GM23338 (cell line): ENCODE measurements around the gene BANF1. TPM values are rescaled to one million over a fixed set of nuclear protein-coding genes. Genes with fewer than 3 reads are reported as not detected.

Experiments used
- ATAC-seq: fragments of 200-7000 bp; cut with Tn5 transposase; 3 replicates; pipeline ENCODE4 v1.9.1; 2020
- DNase-seq: peaks from one replicate; pipeline ENCODE4 v3.0.0-alpha.2; 2015; ENCODE audit warnings: low spot score
- H2AFZ ChIP-seq: fragments of 200-600 bp; sonication (generic); 2 replicates; pipeline ENCODE4 v1.8.0; 2016; ENCODE audit warnings: antibody characterized with exemption, mild to moderate bottlenecking, moderate library complexity
- H3F3A ChIP-seq: fragments of 200-600 bp; sonication (generic); replicated peaks from 2 replicates; pipeline ENCODE4 v1.8.0; 2017; ENCODE audit warnings: antibody characterized with exemption, mixed run types, low read depth
- H3K27ac ChIP-seq: fragments of 200-600 bp; sonication (generic); 2 replicates; pipeline ENCODE4 v1.6.1; 2016; ENCODE audit warnings: low read depth
- H3K27me3 ChIP-seq: fragments of 200-600 bp; sonication (generic); 2 replicates; pipeline ENCODE4 v1.8.0; 2016; ENCODE audit warnings: mild to moderate bottlenecking, mixed run types, moderate library complexity; ENCODE audit not compliant: insufficient read depth
- H3K36me3 ChIP-seq: fragments of 200-600 bp; sonication (generic); 2 replicates; pipeline ENCODE4 v1.8.0; 2016; ENCODE audit warnings: mild to moderate bottlenecking; ENCODE audit not compliant: insufficient read depth
- H3K4me1 ChIP-seq: fragments of 200-600 bp; sonication (generic); 2 replicates; pipeline ENCODE4 v1.8.0; 2016; ENCODE audit warnings: mild to moderate bottlenecking, moderate library complexity; ENCODE audit not compliant: insufficient read depth
- H3K4me2 ChIP-seq: fragments of 200-600 bp; sonication (generic); 2 replicates; pipeline ENCODE4 v1.7.1; 2017; ENCODE audit warnings: mixed run types
- H3K4me3 ChIP-seq: fragments of 200-600 bp; sonication (generic); 2 replicates; pipeline ENCODE4 v1.6.1; 2016; ENCODE audit warnings: mixed run types
- H3K79me2 ChIP-seq: fragments of 200-600 bp; sonication (generic); replicated peaks from 2 replicates; pipeline ENCODE4 v1.8.0; 2017; ENCODE audit warnings: mild to moderate bottlenecking; ENCODE audit not compliant: insufficient read depth
- H3K9me2 ChIP-seq: fragments of 200-600 bp; sonication (generic); 2 replicates; pipeline ENCODE4 v1.8.0; 2017; ENCODE audit not compliant: insufficient read depth
- H4K20me1 ChIP-seq: fragments of 200-600 bp; sonication (generic); replicated peaks from 2 replicates; pipeline ENCODE4 v1.8.0; 2017; ENCODE audit warnings: mild to moderate bottlenecking; ENCODE audit not compliant: insufficient read depth
- H3K27ac Mint-ChIP-seq: 2 replicates; pipeline ENCODE4 v1.8.0; 2020; ENCODE audit warnings: inconsistent platforms, mild to moderate bottlenecking, moderate library complexity, mixed read lengths
- H3K27me3 Mint-ChIP-seq: 3 replicates; pipeline ENCODE4 v1.8.0; 2022; ENCODE audit warnings: low read depth, mild to moderate bottlenecking, moderate library complexity, mixed read lengths, inconsistent platforms; ENCODE audit not compliant: insufficient read depth, poor library complexity
- H3K36me3 Mint-ChIP-seq: 3 replicates; pipeline ENCODE4 v1.8.0; 2021; ENCODE audit warnings: low read depth, mild to moderate bottlenecking, inconsistent platforms, moderate library complexity, mixed read lengths
- H3K4me1 Mint-ChIP-seq: 3 replicates; pipeline ENCODE4 v1.8.0; 2020; ENCODE audit warnings: mild to moderate bottlenecking, inconsistent platforms, mixed read lengths
- H3K4me3 Mint-ChIP-seq: 3 replicates; pipeline ENCODE4 v1.8.0; 2021; ENCODE audit warnings: moderate library complexity, mild to moderate bottlenecking, inconsistent platforms, mixed read lengths
- H3K9me3 Mint-ChIP-seq: 3 replicates; pipeline ENCODE4 v1.8.0; 2020; ENCODE audit warnings: moderate library complexity, mild to moderate bottlenecking, inconsistent platforms, mixed read lengths
- CREB1 ChIP-seq: fragments of 250-450 bp; sonication (Bioruptor Pico); IDR thresholded peaks from 2 replicates; pipeline ENCODE4 v1.5.0; 2020; ENCODE audit warnings: low read depth, mild to moderate bottlenecking, moderate library complexity
- EZH2 ChIP-seq: fragments of 200-600 bp; sonication (generic); IDR thresholded peaks from one replicate; pipeline ENCODE4 v1.8.0; 2017; ENCODE audit warnings: antibody characterized with exemption, mild to moderate bottlenecking, low read depth; ENCODE audit not compliant: unreplicated experiment
- EZH2phosphoT487 ChIP-seq: fragments of 200-600 bp; sonication (generic); IDR thresholded peaks from one replicate; pipeline ENCODE4 v1.8.1; 2018; ENCODE audit warnings: antibody characterized with exemption; ENCODE audit not compliant: unreplicated experiment
- JUNB ChIP-seq: IDR thresholded peaks from one replicate; pipeline ENCODE4 v1.6.1; 2016; ENCODE audit warnings: antibody characterized with exemption; ENCODE audit not compliant: unreplicated experiment
- NANOG ChIP-seq: IDR thresholded peaks from 2 replicates; pipeline ENCODE4 v1.6.1; 2016; ENCODE audit warnings: antibody characterized with exemption, borderline replicate concordance
- POLR2AphosphoS5 ChIP-seq: IDR thresholded peaks from 2 replicates; pipeline ENCODE4 v1.6.1; 2016; ENCODE audit warnings: antibody characterized with exemption, low read depth
- REST ChIP-seq: IDR thresholded peaks from one replicate; pipeline ENCODE4 v1.6.1; 2018; ENCODE audit warnings: antibody characterized with exemption; ENCODE audit not compliant: unreplicated experiment
- polyA plus RNA-seq: library from polyadenylated mRNA; unstranded; fragments of >200 nt; fragmentation: Nextera tagmentation; extraction: Ambion mirVana; gene quantifications from 2 replicates; pipeline ENCODE4 v1.2.1, GENCODE V29; 2016
- total RNA-seq: library from RNA; depleted of rRNA; stranded (reverse); fragments of >200 nt; shearing (Covaris generic); gene quantifications from 2 replicates; pipeline ENCODE4 v1.2.3, GENCODE V29; 2014
- TF ChIP-seq, protein P1 (sequence below): IDR thresholded peaks from 2 replicates; pipeline ENCODE4 v1.6.1; 2016; ENCODE audit warnings: antibody characterized with exemption

Gene BANF1
- total and polyA plus RNA-seq, 2 experiments from 2014 or later: 58.2 to 765 TPM

DNA sequence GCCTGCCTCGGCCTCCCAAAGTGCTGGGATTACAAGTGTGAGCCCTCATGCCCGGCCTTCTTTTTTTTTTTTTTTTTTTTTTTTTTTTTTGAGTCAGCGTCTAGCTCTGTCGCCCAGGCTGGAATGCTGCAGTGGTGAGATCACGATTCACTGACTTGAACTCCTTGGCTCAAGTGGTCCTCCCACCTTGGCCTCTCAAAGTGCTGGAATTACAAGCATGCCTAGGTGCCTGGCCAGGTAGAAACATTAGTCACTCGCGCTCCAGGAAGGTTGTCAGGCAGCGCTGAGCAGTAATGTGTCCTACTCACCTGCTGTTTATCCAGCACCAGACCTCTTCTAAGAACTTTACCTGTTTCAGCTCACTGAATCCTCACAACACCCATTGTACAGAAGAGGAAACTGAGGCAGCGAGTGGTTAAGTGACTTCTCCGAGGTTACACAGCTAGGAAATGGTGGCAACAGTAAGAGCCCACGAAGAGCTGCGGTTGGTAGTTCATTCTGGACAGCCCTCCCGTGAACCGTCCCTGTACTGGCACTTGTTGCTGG is 9.0 kb downstream of the BANF1 start (continued):
- TF ChIP-seq REST (no peak), POLR2AphosphoS5 (no peak), CREB1 (CRISPR knock-in tag) (no peak), JUNB (no peak), NANOG (no peak), EZH2phosphoT487 (no peak)
- TF ChIP-seq, protein P1, sequence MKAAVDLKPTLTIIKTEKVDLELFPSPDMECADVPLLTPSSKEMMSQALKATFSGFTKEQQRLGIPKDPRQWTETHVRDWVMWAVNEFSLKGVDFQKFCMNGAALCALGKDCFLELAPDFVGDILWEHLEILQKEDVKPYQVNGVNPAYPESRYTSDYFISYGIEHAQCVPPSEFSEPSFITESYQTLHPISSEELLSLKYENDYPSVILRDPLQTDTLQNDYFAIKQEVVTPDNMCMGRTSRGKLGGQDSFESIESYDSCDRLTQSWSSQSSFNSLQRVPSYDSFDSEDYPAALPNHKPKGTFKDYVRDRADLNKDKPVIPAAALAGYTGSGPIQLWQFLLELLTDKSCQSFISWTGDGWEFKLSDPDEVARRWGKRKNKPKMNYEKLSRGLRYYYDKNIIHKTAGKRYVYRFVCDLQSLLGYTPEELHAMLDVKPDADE: no peak

DNA sequence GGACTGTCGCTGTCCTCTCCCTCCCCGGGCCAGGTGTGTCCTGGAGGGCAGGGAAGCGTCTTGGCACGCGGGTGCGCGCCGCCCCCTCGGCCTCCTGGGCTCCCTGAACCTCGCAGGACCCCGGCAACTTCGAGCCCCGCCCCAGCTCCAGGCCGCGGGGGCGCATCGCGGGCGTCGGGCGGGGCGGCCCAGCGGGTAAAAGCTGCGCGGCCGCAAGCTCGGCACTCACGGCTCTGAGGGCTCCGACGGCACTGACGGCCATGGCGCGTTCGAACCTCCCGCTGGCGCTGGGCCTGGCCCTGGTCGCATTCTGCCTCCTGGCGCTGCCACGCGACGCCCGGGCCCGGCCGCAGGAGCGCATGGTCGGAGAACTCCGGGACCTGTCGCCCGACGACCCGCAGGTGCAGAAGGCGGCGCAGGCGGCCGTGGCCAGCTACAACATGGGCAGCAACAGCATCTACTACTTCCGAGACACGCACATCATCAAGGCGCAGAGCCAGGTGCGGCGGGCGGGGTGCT is 9.5 kb downstream of the BANF1 start, which contains the start of gene CST6:
CST6 (plus strand) TSS at position 224 of the 519 bp plus-strand sequence; CDS start at position 261, 37 bp downstream.
- H3K27ac ChIP-seq: no peak within 1 kb of the TSS
- H3K27me3 Mint-ChIP-seq: peaks cover 16% of the 10 kb centered on the region
- peaks cover 11% of the 10 kb centered on the region; the same call in 2 of the 3 replicates for H3K4me1 Mint-ChIP-seq
- H2AFZ ChIP-seq: peak within 1 kb of the TSS; percentile 97
- peaks cover 23% of the 10 kb centered on the region for H3K27me3 ChIP-seq
- H3K36me3 ChIP-seq: no peaks in the 10 kb centered on the region
- H3K9me3 Mint-ChIP-seq: no peaks in the 10 kb centered on the region
- peak; percentile 63 for ATAC-seq
- peak within 1 kb of the TSS; percentile 80 for H3K4me2 ChIP-seq
- 0 out of 2 replicates have a peak, but pooled peaks cover 3% of the 10 kb centered on the region for H3F3A ChIP-seq
- H3K4me3 ChIP-seq: peak within 1 kb of the TSS; percentile 57
- H3K9me2 ChIP-seq: no peaks in the 10 kb centered on the region
- no peaks in the 10 kb centered on the region for H4K20me1 ChIP-seq
- DNase-seq: peak; percentile 68
- no peaks in the 10 kb centered on the region for H3K79me2 ChIP-seq
- H3K4me1 ChIP-seq: 0 out of 2 replicates have a peak, but pooled peaks cover 4% of the 10 kb centered on the region
- H3K4me3 Mint-ChIP-seq: peak within 1 kb of the TSS; percentile 56
- H3K27ac Mint-ChIP-seq: no peak within 1 kb of the TSS
- H3K36me3 Mint-ChIP-seq: no peaks in the 10 kb centered on the region
- TF ChIP-seq NANOG (no peak), REST (no peak), EZH2 (no peak), CREB1 (CRISPR knock-in tag) (no peak), EZH2phosphoT487 (no peak)
- TF ChIP-seq, protein P1: no peak
